Fibroblast of lung (primary cell): ENCODE results near the gene NSMF. TPM values are rescaled to one million over a fixed set of nuclear protein-coding genes. Genes with fewer than 3 reads are reported as not detected.

Source experiments
- DNase-seq, 2 donors: peaks; one replicate each; pipeline versions ENCODE4 v3.0.0 to v3.0.0-alpha.2; 2010; ENCODE audit warnings: low read depth in 2 of 2
- H2AFZ ChIP-seq: 2 replicates; pipeline ENCODE4 v1.5.1; 2012; ENCODE audit warnings: low read length, control low read depth, inconsistent platforms
- H3K27ac ChIP-seq: 2 replicates; pipeline ENCODE4 v1.5.1; 2011; ENCODE audit warnings: low read length, control low read depth; ENCODE audit not compliant: insufficient read depth
- H3K27me3 ChIP-seq: 2 replicates; pipeline ENCODE4 v1.5.1; 2011; ENCODE audit warnings: mild to moderate bottlenecking, low read length; ENCODE audit not compliant: control insufficient read depth, insufficient read depth
- H3K36me3 ChIP-seq: 2 replicates; pipeline ENCODE4 v1.5.1; 2011; ENCODE audit warnings: low read length; ENCODE audit not compliant: control insufficient read depth, insufficient read depth
- H3K4me1 ChIP-seq: 2 replicates; pipeline ENCODE4 v1.5.1; 2011; ENCODE audit warnings: low read length; ENCODE audit not compliant: control insufficient read depth, insufficient read depth; ENCODE audit errors: extremely low read depth
- H3K4me2 ChIP-seq: 2 replicates; pipeline ENCODE4 v1.5.1; 2011; ENCODE audit warnings: low read length, control low read depth; ENCODE audit not compliant: insufficient read depth; ENCODE audit errors: extremely low read depth
- H3K4me3 ChIP-seq, 4 experiments: fragments of 200-600 bp in 1 of 4; sonication (generic) in 1 of 4; replicated peaks in 1 of 4; 2 replicates each; pipeline ENCODE4 v1.5.1; 2011 to 2016; ENCODE audit warnings: low read length in 4 of 4, low read depth in 3 of 4, mild to moderate bottlenecking in 3 of 4, control low read depth in 2 of 4, inconsistent platforms in 1 of 4, mixed read lengths in 1 of 4; ENCODE audit not compliant: insufficient read depth in 1 of 4; ENCODE audit errors: control extremely low read depth in 1 of 4
- H3K79me2 ChIP-seq: 2 replicates; pipeline ENCODE4 v1.5.1; 2012; ENCODE audit warnings: mild to moderate bottlenecking, low read length, inconsistent platforms; ENCODE audit not compliant: control insufficient read depth, insufficient read depth
- H3K9ac ChIP-seq: 2 replicates; pipeline ENCODE4 v1.5.1; 2011; ENCODE audit warnings: mild to moderate bottlenecking, low read length, control low read depth; ENCODE audit not compliant: insufficient read depth
- H3K9me3 ChIP-seq: 2 replicates; pipeline ENCODE4 v1.5.1; 2012; ENCODE audit warnings: low read depth, low read length; ENCODE audit not compliant: control insufficient read depth, insufficient read depth
- H4K20me1 ChIP-seq: 2 replicates; pipeline ENCODE4 v1.5.1; 2011; ENCODE audit warnings: low read length; ENCODE audit not compliant: control insufficient read depth, insufficient read depth; ENCODE audit errors: extremely low read depth
- EZH2 ChIP-seq: IDR thresholded peaks from 2 replicates; pipeline ENCODE4 v1.5.1; 2012; ENCODE audit warnings: low read length, control low read depth, mild to moderate bottlenecking; ENCODE audit errors: missing control alignments
- polyA plus RNA-seq, 2 donors: library from polyadenylated mRNA; depleted of rRNA in 1 of 2; stranded (reverse) in 1 of 2; unstranded in 1 of 2; fragments of >200 nt; gene quantifications; 2 replicates each; pipeline ENCODE4 v1.2.1, GENCODE V29; 2011 to 2012; ENCODE audit warnings: missing spikeins in 1 of 2
- total RNA-seq: library from RNA; depleted of rRNA; stranded (reverse); fragments of >200 nt; gene quantifications from 2 replicates; pipeline ENCODE4 v1.2.1, GENCODE V29; 2014
- TF ChIP-seq, protein P1 (sequence below), 2 donors: IDR thresholded peaks in 1 of 2; conservative IDR thresholded peaks in 1 of 2; 1 replicate in 1 of 2; 2 replicates in 1 of 2; pipeline ENCODE4 v1.5.1; 2011 to 2012; ENCODE audit warnings: low read length in 2 of 2, control low read depth in 1 of 2, inconsistent platforms in 1 of 2, low read depth in 1 of 2, mild to moderate bottlenecking in 1 of 2

Gene NSMF
- total and polyA plus RNA-seq, 2 donors (not counting 1 experiment from before 2014, with no cell fraction given): 13.4 to 15.0 TPM

DNA sequence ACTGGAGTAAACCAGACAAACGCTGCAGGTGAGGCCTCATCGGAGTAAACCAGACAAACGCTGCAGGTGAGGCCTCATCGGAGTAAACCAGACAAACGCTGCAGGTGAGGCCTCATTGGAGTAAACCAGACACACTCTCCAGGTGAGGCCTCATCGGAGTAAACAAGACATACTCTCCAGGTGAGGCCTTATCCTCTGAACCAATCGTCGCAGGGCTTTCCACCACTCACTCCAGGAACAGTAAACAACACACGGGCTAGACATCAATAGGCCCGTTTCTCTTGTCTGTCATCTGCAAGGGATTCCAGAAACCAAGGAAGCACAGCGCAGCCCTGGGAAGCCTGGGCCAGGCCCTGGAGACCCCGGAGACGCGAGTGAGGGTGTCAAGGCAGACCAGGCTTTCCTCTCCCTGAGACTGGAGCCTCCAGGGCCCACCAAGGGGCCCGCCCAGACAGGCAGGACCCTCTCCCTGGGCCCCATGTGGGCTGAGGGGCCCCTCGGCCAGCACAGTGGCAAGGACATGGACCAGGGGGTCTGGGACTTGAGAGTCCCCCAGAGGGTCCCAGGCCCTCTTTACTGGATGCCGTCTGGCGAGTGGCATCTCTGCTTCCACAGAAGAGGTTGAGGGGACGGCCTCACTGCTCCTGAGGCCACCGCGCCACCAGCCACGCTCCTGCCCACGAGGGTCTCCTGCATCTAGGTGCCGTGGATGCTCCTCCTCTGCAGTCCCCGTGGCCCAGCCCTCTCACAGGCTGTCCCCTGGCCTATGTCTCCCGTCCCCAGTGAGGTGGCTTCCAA is 26.4 kb upstream of the NSMF start:
- Histone ChIP-seq H3K4me3 (no peak overlapping the region), H3K36me3 (no peaks in the 10 kb centered on the region), H3K27me3 (peaks cover 16% of the 10 kb centered on the region), H4K20me1 (no peaks in the 10 kb centered on the region), H3K4me1 (peaks cover 2% of the 10 kb centered on the region), H3K9me3 (no peaks in the 10 kb centered on the region), H3K9ac (no peak overlapping the region), H3K27ac (no peak overlapping the region), H3K79me2 (no peaks in the 10 kb centered on the region), H2AFZ (no peak overlapping the region), H3K4me2 (no peak overlapping the region)
- DNase-seq: no peak
- TF ChIP-seq, protein P1, sequence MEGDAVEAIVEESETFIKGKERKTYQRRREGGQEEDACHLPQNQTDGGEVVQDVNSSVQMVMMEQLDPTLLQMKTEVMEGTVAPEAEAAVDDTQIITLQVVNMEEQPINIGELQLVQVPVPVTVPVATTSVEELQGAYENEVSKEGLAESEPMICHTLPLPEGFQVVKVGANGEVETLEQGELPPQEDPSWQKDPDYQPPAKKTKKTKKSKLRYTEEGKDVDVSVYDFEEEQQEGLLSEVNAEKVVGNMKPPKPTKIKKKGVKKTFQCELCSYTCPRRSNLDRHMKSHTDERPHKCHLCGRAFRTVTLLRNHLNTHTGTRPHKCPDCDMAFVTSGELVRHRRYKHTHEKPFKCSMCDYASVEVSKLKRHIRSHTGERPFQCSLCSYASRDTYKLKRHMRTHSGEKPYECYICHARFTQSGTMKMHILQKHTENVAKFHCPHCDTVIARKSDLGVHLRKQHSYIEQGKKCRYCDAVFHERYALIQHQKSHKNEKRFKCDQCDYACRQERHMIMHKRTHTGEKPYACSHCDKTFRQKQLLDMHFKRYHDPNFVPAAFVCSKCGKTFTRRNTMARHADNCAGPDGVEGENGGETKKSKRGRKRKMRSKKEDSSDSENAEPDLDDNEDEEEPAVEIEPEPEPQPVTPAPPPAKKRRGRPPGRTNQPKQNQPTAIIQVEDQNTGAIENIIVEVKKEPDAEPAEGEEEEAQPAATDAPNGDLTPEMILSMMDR (conservative IDR thresholded peaks at IDR 0.05 in 1 of 2, IDR thresholded peaks at IDR 0.05 in 1 of 2; ENCODE audit: low read depth in 1 of 2, low read length in 2 of 2): no peak
- TF ChIP-seq EZH2: no peak

DNA sequence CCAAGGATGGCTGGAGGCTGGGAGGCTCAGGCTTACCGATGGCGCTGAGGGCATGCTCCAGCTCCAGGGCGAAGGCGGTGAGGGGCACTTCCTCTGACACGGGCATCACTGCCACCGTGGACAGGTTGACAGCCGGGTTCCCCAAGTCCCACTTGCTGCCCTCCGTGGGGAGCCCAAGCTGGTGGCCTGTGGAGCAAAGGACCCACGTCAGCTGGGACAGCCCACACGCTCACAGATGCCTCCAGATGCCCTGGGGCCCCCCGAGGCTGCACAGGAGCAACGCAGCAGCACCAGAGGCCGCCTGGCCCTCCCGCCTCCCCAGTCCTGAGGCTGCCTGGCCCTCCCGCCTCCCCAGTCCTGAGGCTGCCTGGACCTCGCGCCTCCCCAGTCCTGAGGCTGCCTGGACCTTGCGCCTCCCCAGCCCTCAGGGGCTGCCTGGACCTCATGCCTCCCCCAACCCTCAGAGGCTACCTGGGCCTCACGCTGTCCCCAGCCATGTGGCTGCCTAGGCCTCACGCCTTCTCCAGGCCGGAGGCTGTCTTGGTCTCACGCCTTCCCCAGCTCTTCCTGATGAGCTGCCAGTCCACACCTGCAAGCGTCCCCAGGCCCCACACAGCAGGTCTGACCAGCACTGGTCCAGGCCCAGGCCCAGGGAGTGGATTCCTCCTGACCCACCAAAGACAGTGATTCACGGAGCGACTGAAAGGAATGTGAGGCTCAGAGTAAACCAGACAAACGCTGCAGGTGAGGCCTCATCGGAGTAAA is 25.6 kb upstream of the NSMF start:
- DNase-seq: no peak
- no peak overlapping the region for H3K4me2 ChIP-seq
- H3K9me3 ChIP-seq: no peaks in the 10 kb centered on the region
- H2AFZ ChIP-seq: no peak overlapping the region
- peaks cover 16% of the 10 kb centered on the region for H3K27me3 ChIP-seq
- no peak overlapping the region for H3K27ac ChIP-seq
- no peaks in the 10 kb centered on the region for H4K20me1 ChIP-seq
- H3K4me1 ChIP-seq: peaks cover 2% of the 10 kb centered on the region
- H3K9ac ChIP-seq: no peak overlapping the region
- H3K4me3 ChIP-seq: no peak overlapping the region
- no peaks in the 10 kb centered on the region for H3K79me2 ChIP-seq
- no peaks in the 10 kb centered on the region for H3K36me3 ChIP-seq
- TF ChIP-seq, protein P1 (conservative IDR thresholded peaks at IDR 0.05 in 1 of 2, IDR thresholded peaks at IDR 0.05 in 1 of 2; ENCODE audit: low read depth in 1 of 2, low read length in 2 of 2): no peak
- TF ChIP-seq EZH2: no peak

DNA sequence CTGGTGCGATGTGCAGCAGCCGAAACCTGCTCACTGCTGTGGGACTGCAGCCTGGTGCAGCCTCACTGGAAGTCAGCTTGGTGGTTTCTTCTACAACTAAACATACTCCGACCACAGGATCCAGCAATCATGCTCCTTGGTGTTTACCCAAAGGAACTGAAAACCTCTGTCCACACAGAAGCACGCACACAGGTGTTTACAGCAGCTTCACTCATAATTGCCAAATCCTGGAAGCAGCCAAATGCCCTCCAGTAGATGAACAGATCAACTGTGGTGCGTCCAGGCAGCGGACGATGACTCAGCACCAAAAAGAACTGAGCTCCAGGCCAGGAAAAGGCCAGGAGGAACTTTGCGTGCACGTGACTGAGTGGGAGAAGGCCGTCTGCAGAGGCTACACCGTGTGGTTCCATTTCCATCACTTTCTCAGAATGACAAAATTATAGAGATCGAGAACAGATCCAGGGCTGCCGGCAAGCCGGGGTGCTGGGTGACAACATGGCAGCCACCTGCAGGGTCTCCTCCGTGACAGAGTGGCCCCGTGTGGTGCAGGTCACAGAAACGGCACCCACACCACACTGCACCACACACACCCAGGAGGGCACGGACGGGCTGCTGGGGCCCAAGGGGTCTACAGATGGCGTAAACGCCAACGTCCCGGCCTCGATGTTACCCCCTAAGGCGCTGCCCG is 23.1 kb upstream of the NSMF start:
- Histone ChIP-seq H3K4me1 (peaks cover 2% of the 10 kb centered on the region), H3K9ac (no peak overlapping the region), H3K79me2 (no peaks in the 10 kb centered on the region), H2AFZ (no peak overlapping the region), H3K27me3 (peaks cover 8% of the 10 kb centered on the region), H3K36me3 (no peaks in the 10 kb centered on the region), H3K4me2 (peak overlapping the region; percentile 44), H3K4me3 (no peak overlapping the region), H3K9me3 (no peaks in the 10 kb centered on the region), H4K20me1 (no peaks in the 10 kb centered on the region), H3K27ac (no peak overlapping the region)
- TF ChIP-seq EZH2: no peak
- TF ChIP-seq, protein P1 (conservative IDR thresholded peaks at IDR 0.05 in 1 of 2, IDR thresholded peaks at IDR 0.05 in 1 of 2; ENCODE audit: low read depth in 1 of 2, low read length in 2 of 2): no peak
- peak; percentile 74 to 83 for DNase-seq
